ENCODE results near the gene ERICH4. TPM values are rescaled to one million over a fixed set of nuclear protein-coding genes. Genes with fewer than 3 reads are reported as not detected.

The ERICH4 gene
- total and polyA plus RNA-seq, 2 of the 8 experiments (the other 6 are each of a cell fraction or from before 2014, with no cell fraction given), result not detected

- H3K9ac ChIP-seq (replicated peaks in 1 of 4; ENCODE audit: extremely low read depth in 1 of 4, low read depth in 3 of 4, low read length in 3 of 4), result no peak overlapping the region
- H3K36me3 ChIP-seq (ENCODE audit: control insufficient read depth in 2 of 4, insufficient read depth in 4 of 4, low read length in 3 of 4), result peaks cover 9 to 25% (median 21%) of the 10 kb centered on the region in 4 experiments; a peak in 7 of 8 replicates
- no peak for TF ChIP-seq PHF8 (conservative IDR thresholded peaks at IDR 0.05; ENCODE audit: low read depth, low read length)
- TF ChIP-seq TEAD4 (IDR thresholded peaks at IDR 0.05; ENCODE audit: low read depth, low read length), result no peak
- TF ChIP-seq CHD2 (IDR thresholded peaks at IDR 0.05; ENCODE audit: low read length), result no peak
- no peak for TF ChIP-seq SUZ12 (IDR thresholded peaks at IDR 0.05; ENCODE audit: low read length)
- no peak for TF ChIP-seq FOSL1 (IDR thresholded peaks at IDR 0.05; ENCODE audit: insufficient read depth, low read depth, low read length)
- TF ChIP-seq KDM1A (IDR thresholded peaks at IDR 0.05; ENCODE audit: borderline replicate concordance, low read length), result no peak
- TF ChIP-seq, protein P1, sequence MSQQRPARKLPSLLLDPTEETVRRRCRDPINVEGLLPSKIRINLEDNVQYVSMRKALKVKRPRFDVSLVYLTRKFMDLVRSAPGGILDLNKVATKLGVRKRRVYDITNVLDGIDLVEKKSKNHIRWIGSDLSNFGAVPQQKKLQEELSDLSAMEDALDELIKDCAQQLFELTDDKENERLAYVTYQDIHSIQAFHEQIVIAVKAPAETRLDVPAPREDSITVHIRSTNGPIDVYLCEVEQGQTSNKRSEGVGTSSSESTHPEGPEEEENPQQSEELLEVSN (IDR thresholded peaks at IDR 0.05), result no peak
- no peak for TF ChIP-seq RAD21 (IDR thresholded peaks at IDR 0.05 in 1 of 2, conservative IDR thresholded peaks at IDR 0.05 in 1 of 2; ENCODE audit: low read depth in 2 of 2, low read length in 2 of 2)
- no peak for TF ChIP-seq GTF2F1 (IDR thresholded peaks at IDR 0.05; ENCODE audit: borderline replicate concordance, low read depth, low read length)
- TF ChIP-seq CHD1 (IDR thresholded peaks at IDR 0.05; ENCODE audit: low read depth, low read length), result no peak
- TF ChIP-seq GABPA (IDR thresholded peaks at IDR 0.05; ENCODE audit: borderline replicate concordance, insufficient read depth, low read length), result no peak
- TF ChIP-seq CEBPB (IDR thresholded peaks at IDR 0.05; ENCODE audit: low read depth, low read length), result no peak
- TF ChIP-seq CBX8 (IDR thresholded peaks at IDR 0.05; ENCODE audit: borderline replicate concordance, low read depth, low read length), result no peak
Observed at GRCh38 chr19:41434450-41434849, 8.5 kb upstream of the ERICH4 start.

More at GRCh38 chr19:41434450-41434849, 8.5 kb upstream of the ERICH4 start:
- Histone ChIP-seq H3K18ac (ENCODE audit: extremely low read depth, low read length) (no peak overlapping the region), H2AFZ (ENCODE audit: low read length) (no peak overlapping the region), H2BK5ac (ENCODE audit: low read depth, low read length) (no peak overlapping the region), H4K8ac (ENCODE audit: extremely low read depth, insufficient read depth, low read length) (no peak overlapping the region), H2AK5ac (ENCODE audit: low read depth, low read length) (no peak overlapping the region), H3K14ac (ENCODE audit: insufficient read length) (no peak overlapping the region), H3K4me1 (replicated peaks in 1 of 4; ENCODE audit: control insufficient read depth in 3 of 4, insufficient read depth in 4 of 4, low read length in 3 of 4) (no peaks in the 10 kb centered on the region), H3K27ac (ENCODE audit: low read depth, low read length) (no peak overlapping the region), H3K9me3 (ENCODE audit: insufficient read depth in 2 of 2, low read depth in 1 of 2, low read length in 1 of 2) (no peaks in the 10 kb centered on the region), H2BK12ac (ENCODE audit: low read depth, low read length) (no peak overlapping the region), H3K79me1 (ENCODE audit: low read depth, low read length) (0 out of 2 replicates have a peak, but pooled peaks cover 4% of the 10 kb centered on the region), H3K23ac (ENCODE audit: insufficient read length) (no peak overlapping the region), H2BK120ac (replicated peaks; ENCODE audit: low read depth, low read length) (no peak overlapping the region), H3K4me3 (ENCODE audit: extremely low read depth in 1 of 4, insufficient read depth in 2 of 4, low read depth in 3 of 4, low read length in 4 of 4) (no peak overlapping the region), H4K20me1 (replicated peaks in 1 of 2; ENCODE audit: control insufficient read depth in 1 of 2, insufficient read depth in 2 of 2, low read length in 2 of 2) (peaks cover 0 to 15% of the 10 kb centered on the region in 2 experiments), H4K5ac (ENCODE audit: insufficient read length, low read depth, low read length) (no peak overlapping the region), H3K27me3 (replicated peaks in 1 of 4; ENCODE audit: control insufficient read depth in 3 of 4, extremely low read depth in 1 of 4, insufficient read depth in 3 of 4, low read length in 3 of 4) (no peaks in the 10 kb centered on the region), H3K4me2 (ENCODE audit: insufficient read depth in 1 of 2, low read depth in 2 of 2, low read length in 2 of 2) (no peak overlapping the region), H2BK15ac (ENCODE audit: low read length) (no peak overlapping the region), H4K91ac (replicated peaks; ENCODE audit: insufficient read length, low read length) (no peak overlapping the region), H3K23me2 (ENCODE audit: low read depth, low read length) (peaks cover 6% of the 10 kb centered on the region; the same call in 1 of the 2 replicates), H2BK20ac (ENCODE audit: low read length) (no peak overlapping the region), H3K4ac (replicated peaks; ENCODE audit: insufficient read length, low read depth, low read length) (no peak overlapping the region), H3K79me2 (ENCODE audit: control insufficient read depth in 1 of 2, insufficient read depth in 2 of 2, low read length in 2 of 2) (peaks cover 0 to 8% of the 10 kb centered on the region in 2 experiments; a peak in 1 of 4 replicates), H3K56ac (replicated peaks; ENCODE audit: insufficient read length, low read depth, low read length) (no peak overlapping the region)
- no peak for FAIRE-seq
- ChIA-PET CTCF (ENCODE audit: partially characterized antibody) (interaction anchor here (0.6 to 4.1 kb wide), 5 partner anchors 15 to 131 kb away, joined by 3 to 21 read pairs (median 3); no protein-coding TSS in a partner anchor), POLR2A (ENCODE audit: partially characterized antibody) (interaction anchor here (0.9 to 2.2 kb wide), 3 partner anchors 10 to 28 kb away, joined by 3 to 7 read pairs (median 3); no protein-coding TSS in a partner anchor)
- WGBS, 2 experiments (ENCODE audit: extremely low coverage in 1 of 2, insufficient coverage in 1 of 2, insufficient read length in 1 of 2, insufficient replicate concordance in 2 of 2, low coverage in 1 of 2, low lambda C conversion rate in 2 of 2, missing lambda C conversion rate in 1 of 2), result 88% methylated on average over 5 of the region's 5 CpGs; no CpG with 5 or more reads in 1 of the 2 experiments
- DNase-seq (ENCODE audit: low read depth in 1 of 2, low spot score in 2 of 2), result no peak
